ENCODE measurements around the gene PDZD8.

The PDZD8 gene

GRCh38 chr10:117375360-117376178 lies at the start of gene PDZD8:
PDZD8 (minus strand) TSS chr10:117375440; CDS start chr10:117375227, 213 bp downstream.
- peak; percentile 95 for DNase-seq
- ATAC-seq, result peak; percentile 90

DNA sequence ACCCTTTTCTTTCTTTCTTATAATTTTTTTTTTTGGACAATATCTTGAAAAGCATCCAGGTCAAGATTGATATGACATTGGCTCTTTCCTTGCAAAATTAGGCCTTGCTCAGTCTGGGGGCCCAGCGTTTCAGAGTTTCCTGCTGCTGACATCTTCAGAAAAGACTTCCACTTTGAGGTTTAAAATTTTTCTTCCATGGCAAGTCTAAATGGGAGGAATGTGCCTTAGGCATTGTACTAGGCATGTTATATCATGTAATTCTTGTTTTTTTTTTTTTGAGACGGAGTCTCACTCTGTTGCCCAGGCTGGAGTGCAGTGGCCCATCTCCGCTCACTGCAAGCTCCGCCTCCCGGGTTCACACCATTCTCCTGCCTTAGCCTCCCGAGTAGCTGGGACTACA lies 48.9 kb upstream of the PDZD8 start:
- no peak for ATAC-seq
- DNase-seq, result no peak

- DNase-seq (no peak), ATAC-seq (no peak)
Measured at GRCh38 chr10:117421985-117422384, 46.7 kb upstream of the PDZD8 start.

GRCh38 chr10:117420768-117421167 lies 45.5 kb upstream of the PDZD8 start:
- DNase-seq, result no peak
- ATAC-seq, result no peak

DNA sequence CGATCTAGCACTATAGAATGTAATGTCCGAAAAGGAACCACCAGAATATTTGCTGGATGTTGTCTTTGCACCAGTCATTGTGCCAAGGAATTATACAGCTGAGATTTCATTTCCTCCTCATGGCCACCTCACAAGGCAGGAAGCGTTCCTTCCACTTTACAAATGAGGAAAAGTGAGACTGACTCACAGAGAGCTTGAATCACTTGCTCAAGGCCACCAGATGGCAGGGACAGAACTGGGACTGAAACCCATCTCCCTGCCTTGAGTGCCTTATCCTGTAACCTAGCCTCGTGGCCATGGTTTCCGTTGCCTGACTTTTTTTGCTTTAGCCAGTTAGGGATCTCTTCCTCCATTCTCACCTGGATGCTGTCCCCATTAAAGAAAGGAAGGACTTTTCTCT lies 44.7 kb upstream of the PDZD8 start:
- DNase-seq (no peak), ATAC-seq (no peak)

DNA sequence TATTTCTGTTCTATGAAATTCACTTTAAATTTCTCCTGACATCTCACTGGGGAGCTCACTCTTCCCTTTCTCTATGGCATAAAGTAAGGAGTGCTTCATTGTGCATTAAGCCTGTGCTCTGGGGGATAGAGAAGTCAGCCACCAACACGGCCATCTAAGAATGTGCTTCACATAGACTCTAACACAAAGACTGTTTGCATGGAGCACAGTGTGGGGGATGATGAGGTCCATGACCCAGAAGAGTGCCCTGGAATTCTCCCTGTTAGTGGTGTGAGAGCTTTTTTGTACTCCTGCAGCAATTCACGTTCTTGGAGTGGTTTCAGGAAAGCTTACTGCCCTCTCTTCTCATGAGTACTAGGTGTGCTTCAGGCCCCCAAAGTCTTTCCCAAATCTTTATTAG lies 43.9 kb upstream of the PDZD8 start:
- ATAC-seq, result no peak
- DNase-seq, result no peak

- DNase-seq (no peak), ATAC-seq (no peak)
Measured at GRCh38 chr10:117418121-117418520, 42.9 kb upstream of the PDZD8 start.

DNA sequence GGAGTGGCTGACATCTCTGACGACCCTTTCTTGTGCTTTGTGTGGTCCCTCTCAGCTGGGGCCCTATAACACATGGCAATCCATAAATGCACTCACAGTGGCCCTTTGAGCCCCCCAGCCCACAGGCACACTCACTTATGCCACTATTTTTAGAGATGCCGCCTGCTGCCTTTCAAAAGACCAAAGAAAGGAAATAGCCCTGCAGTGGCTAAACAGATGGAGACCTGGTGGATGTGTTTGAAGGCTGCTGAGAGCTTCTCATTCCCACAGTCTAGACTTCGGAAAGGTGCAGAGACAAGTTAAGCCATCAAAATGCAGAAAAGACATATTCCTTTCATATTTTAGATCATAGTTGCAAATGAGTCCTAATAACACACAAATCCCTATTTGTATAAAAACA lies 42.0 kb upstream of the PDZD8 start:
- DNase-seq (no peak), ATAC-seq (no peak)

- ATAC-seq, result no peak
- no peak for DNase-seq
Measured at GRCh38 chr10:117413928-117414618, 38.8 kb upstream of the PDZD8 start.

DNA sequence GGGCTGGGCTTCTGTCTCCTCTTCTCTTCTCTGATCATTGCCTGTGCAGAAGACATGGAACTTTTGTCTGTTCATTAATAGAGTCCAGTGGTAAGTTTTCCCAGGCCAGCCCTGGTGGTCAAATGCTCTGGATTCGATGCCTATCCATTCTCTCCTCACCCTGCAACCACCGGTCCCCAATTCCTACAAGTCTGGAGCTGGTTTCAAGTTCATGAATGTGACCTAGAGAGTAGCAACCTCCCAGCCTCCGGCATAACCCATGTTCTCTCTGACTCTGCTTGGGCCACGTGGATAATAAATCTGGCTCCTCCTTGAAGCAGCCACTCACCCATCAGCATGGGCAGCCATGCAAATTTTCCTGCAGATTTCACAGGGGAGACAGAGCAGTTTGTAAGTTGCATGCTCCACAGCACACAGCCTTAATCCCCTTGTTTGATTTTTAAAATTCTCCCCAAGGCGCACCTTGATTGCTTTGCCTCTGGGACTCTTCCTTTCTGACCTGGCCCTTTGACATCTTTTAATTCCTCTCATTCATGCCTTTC lies 37.3 kb upstream of the PDZD8 start:
- DNase-seq, result no peak
- no peak for ATAC-seq

DNA sequence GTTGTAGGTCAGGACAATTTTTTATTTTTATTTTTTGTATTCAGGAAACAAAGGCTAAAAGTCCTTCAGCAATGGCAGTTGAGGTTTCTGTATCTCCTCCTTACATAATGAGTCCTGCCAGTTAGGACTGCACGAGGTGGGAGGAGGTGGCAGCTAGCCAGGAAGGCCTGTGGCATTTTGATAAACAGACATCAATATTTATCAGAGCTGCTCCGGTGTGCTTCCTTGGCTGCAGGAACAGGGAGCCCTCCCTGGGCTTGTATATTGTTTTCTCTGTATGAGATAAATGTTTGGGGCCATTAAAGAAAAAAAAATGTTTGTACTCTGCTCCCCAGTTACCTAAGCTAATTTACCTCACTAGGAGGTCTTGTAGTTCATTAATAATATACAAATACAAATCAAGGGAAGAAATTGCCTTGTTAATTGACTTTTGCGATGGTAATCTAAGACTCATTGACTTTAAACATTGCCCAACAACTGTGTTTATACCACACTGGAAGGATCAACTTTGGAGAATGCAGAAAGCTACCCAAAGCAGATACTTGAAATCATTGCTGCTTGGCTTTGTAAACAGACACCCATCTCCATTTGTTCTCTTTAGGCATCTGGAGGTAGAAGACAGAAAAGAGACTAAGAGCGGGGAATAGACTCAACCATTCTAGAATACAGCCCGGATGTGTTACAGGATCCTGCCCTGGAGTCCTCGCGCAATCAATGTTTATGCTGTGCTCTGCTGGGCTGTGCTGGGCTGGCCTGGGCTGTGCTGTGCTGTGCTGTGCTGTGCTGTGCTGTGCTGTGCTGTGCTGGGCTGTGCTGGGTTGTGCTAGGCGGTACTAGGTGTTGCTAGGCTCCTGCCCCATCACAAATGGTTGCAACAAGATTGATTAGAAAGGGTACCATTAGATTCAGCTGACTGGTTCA lies 36.5 kb upstream of the PDZD8 start:
- no peak for ATAC-seq

DNA sequence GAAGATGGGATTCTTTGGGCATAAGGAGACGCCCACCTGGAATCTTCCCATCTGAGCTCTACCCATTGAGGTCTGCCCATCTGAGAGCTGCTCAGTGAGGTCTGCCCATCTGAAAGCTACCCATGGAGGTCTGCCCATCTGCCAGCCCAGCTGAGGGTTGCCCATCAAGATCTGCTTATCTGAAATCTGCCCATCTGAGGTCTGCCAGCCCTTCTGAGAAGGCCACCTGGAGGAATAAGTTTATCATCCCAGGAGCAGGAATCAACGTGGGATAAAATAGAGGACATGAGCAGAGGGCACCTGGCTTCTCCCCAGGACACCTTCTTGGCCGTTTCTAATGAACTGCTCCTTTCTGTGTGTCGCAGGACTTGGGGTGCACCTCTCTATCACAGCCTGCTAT lies 35.3 kb upstream of the PDZD8 start:
- ATAC-seq (no peak), DNase-seq (no peak)

More for the DNA sequence above, 36.5 kb upstream of the PDZD8 start:
- no peak for DNase-seq

DNA sequence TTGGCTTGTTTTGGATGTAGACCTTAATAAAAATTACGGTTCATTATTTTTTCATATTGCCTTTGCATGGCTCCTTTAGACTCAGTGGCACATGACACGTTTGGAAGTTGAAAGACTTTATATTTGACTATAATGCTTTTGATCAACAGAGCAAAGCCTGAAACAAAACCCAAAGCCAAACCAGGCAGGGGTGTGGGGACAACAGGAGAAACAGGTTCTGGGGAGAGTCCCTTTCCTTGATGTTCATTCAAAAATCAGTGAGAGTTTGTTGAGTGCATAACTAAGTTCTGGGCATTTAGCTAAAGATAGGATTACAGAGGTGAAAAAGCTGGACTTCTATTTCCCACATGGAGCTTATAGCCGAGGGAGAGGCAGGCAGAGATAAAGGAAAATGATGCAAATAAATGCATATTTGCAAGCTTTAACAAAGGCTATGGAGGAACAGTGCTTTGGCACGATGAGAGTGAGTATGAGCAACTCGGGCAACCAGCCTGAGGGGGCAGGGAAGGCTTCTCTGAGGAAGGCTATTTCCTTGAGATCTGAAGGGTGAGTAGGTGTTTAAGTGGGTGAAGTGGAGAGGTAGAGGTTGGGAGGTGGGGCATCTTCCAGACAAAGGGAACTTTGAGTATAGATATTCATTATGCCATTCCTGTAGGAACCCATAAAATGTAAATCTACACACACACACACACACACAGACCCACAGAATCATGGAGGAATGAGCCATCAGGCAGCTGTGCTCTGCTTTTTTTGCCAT lies 34.5 kb upstream of the PDZD8 start:
- ATAC-seq, result no peak

GRCh38 chr10:117408436-117409384 lies 33.5 kb upstream of the PDZD8 start:
- DNase-seq (no peak), ATAC-seq (no peak)

More for the DNA sequence above, 34.5 kb upstream of the PDZD8 start:
- no peak for DNase-seq

DNA sequence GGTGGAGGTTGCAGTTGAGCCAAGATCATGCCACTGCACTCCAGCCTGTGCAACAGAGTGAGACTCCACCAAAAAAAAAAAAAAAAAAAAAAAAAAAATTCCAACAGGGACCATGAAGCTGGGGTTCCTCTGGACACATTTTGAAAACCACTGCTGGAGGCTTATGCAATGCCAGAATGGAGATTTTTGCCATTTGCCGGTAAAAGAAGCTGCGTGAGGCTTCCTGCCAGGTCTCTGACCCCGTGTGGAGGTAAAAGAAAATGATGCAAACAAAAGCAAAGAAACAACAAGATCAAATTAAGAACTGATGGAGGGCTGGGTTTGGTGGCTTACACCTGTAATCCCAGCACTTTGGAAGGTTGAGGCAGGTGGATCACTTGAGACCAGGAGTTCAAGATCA lies 30.5 kb upstream of the PDZD8 start:
- DNase-seq (no peak), ATAC-seq (no peak)

- ATAC-seq (no peak), DNase-seq (no peak)
Measured at GRCh38 chr10:117400329-117400728, 25.1 kb upstream of the PDZD8 start.

- DNase-seq (no peak), ATAC-seq (no peak)
Measured at GRCh38 chr10:117399341-117400196, 24.3 kb upstream of the PDZD8 start.

GRCh38 chr10:117398029-117398428 lies 22.8 kb upstream of the PDZD8 start:
- ATAC-seq, result no peak
- DNase-seq, result no peak

GRCh38 chr10:117391436-117392205 lies 16.4 kb upstream of the PDZD8 start:
- ATAC-seq (no peak), DNase-seq (no peak)
